Measurements from ENCODE around the gene SETD3. TPM values are rescaled to one million over a fixed set of nuclear protein-coding genes. Genes with fewer than 3 reads are reported as not detected.

Gene SETD3
- total and polyA plus RNA-seq, 2 of the 8 experiments (the other 6 are each of a cell fraction or from before 2014, with no cell fraction given): 24.0 to 64.0 TPM

GRCh38 chr14:99380991-99381687 is 99.5 kb downstream of the SETD3 start:
- CTCF ChIA-PET (ENCODE audit: partially characterized antibody): interaction anchor here (0.6 to 19.9 kb wide), 8 partner anchors 11 to 345 kb away, joined by 3 to 447 read pairs (median 3); no protein-coding TSS in a partner anchor
- no peaks in the 10 kb centered on the region for H3K36me3 ChIP-seq (ENCODE audit: control insufficient read depth in 2 of 4, insufficient read depth in 4 of 4, low read length in 3 of 4)
- TF ChIP-seq SP2 (IDR thresholded peaks at IDR 0.05; ENCODE audit: low read length) (no peak), GABPA (IDR thresholded peaks at IDR 0.05; ENCODE audit: borderline replicate concordance, insufficient read depth, low read length) (no peak), EZH2 (IDR thresholded peaks at IDR 0.05; ENCODE audit: low read depth, low read length, severe bottlenecking) (no peak), CBX5 (IDR thresholded peaks at IDR 0.05; ENCODE audit: low read depth, low read length) (no peak), KDM1A (IDR thresholded peaks at IDR 0.05; ENCODE audit: borderline replicate concordance, low read length) (no peak), YY1 (IDR thresholded peaks at IDR 0.05; ENCODE audit: low read depth, low read length) (no peak), BACH1 (IDR thresholded peaks at IDR 0.05; ENCODE audit: low read length) (no peak), JUN (IDR thresholded peaks at IDR 0.05; ENCODE audit: low read depth, low read length) (no peak), SP1 (IDR thresholded peaks at IDR 0.05; ENCODE audit: low read depth, low read length) (no peak), HDAC2 (IDR thresholded peaks at IDR 0.05; ENCODE audit: borderline replicate concordance in 1 of 2, low read depth in 2 of 2, low read length in 2 of 2) (no peak), CHD1 (IDR thresholded peaks at IDR 0.05; ENCODE audit: low read depth, low read length) (no peak), NRF1 (IDR thresholded peaks at IDR 0.05; ENCODE audit: low read depth, low read length) (no peak)
- TF ChIP-seq, protein P1, sequence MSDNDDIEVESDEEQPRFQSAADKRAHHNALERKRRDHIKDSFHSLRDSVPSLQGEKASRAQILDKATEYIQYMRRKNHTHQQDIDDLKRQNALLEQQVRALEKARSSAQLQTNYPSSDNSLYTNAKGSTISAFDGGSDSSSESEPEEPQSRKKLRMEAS (IDR thresholded peaks at IDR 0.05): no peak

More at GRCh38 chr14:99380991-99381687, 99.5 kb downstream of the SETD3 start:
- H3K23me2 ChIP-seq (ENCODE audit: low read depth, low read length): no peaks in the 10 kb centered on the region; the same call in 1 of the 2 replicates
- H3K4me1 ChIP-seq (replicated peaks in 1 of 4; ENCODE audit: control insufficient read depth in 3 of 4, insufficient read depth in 4 of 4, low read length in 3 of 4): peaks cover 0 to 17% (median 5%) of the 10 kb centered on the region in 4 experiments; a peak in 6 of 7 replicates
- no peak for FAIRE-seq
- no peak overlapping the region for H3K9ac ChIP-seq (replicated peaks in 1 of 4; ENCODE audit: extremely low read depth in 1 of 4, low read depth in 3 of 4, low read length in 3 of 4)
- H3K4me3 ChIP-seq (ENCODE audit: extremely low read depth in 1 of 4, insufficient read depth in 2 of 4, low read depth in 3 of 4, low read length in 4 of 4): no peak overlapping the region
- H3K79me1 ChIP-seq (ENCODE audit: low read depth, low read length): no peaks in the 10 kb centered on the region
- no peak overlapping the region for H3K4ac ChIP-seq (replicated peaks; ENCODE audit: insufficient read length, low read depth, low read length)
- no peak overlapping the region for H3K14ac ChIP-seq (ENCODE audit: insufficient read length)
- H2BK5ac ChIP-seq (ENCODE audit: low read depth, low read length): peak overlapping the region; percentile 39; the same call in 1 of the 2 replicates
- peak overlapping the region; percentile 77; the same call in 1 of the 2 replicates for H2BK12ac ChIP-seq (ENCODE audit: low read depth, low read length)
- no peak overlapping the region for H4K5ac ChIP-seq (ENCODE audit: insufficient read length, low read depth, low read length)
- no peaks in the 10 kb centered on the region for H3K79me2 ChIP-seq (ENCODE audit: control insufficient read depth in 1 of 2, insufficient read depth in 2 of 2, low read length in 2 of 2)
- H3K27ac ChIP-seq (ENCODE audit: low read depth, low read length): no peak overlapping the region
- no peak overlapping the region for H2BK120ac ChIP-seq (replicated peaks; ENCODE audit: low read depth, low read length)
- no peak overlapping the region for H2BK15ac ChIP-seq (ENCODE audit: low read length)
- no peak overlapping the region for H3K23ac ChIP-seq (ENCODE audit: insufficient read length)
- H2AK5ac ChIP-seq (ENCODE audit: low read depth, low read length): no peak overlapping the region
- no peak overlapping the region for H2BK20ac ChIP-seq (ENCODE audit: low read length)
- H4K8ac ChIP-seq (ENCODE audit: extremely low read depth, insufficient read depth, low read length): peak overlapping the region; percentile 22; the same call in 1 of the 2 replicates
- no peak overlapping the region for H3K18ac ChIP-seq (ENCODE audit: extremely low read depth, low read length)
- no peaks in the 10 kb centered on the region for H3K27me3 ChIP-seq (replicated peaks in 1 of 4; ENCODE audit: control insufficient read depth in 3 of 4, extremely low read depth in 1 of 4, insufficient read depth in 3 of 4, low read length in 3 of 4)
- no peak overlapping the region for H3K4me2 ChIP-seq (ENCODE audit: insufficient read depth in 1 of 2, low read depth in 2 of 2, low read length in 2 of 2)
- no peak for DNase-seq (ENCODE audit: low read depth in 1 of 2, low spot score in 2 of 2)
- no peaks in the 10 kb centered on the region; a peak in 1 of 4 replicates for H3K9me3 ChIP-seq (ENCODE audit: insufficient read depth in 2 of 2, low read depth in 1 of 2, low read length in 1 of 2)
- no peak overlapping the region for H3K56ac ChIP-seq (replicated peaks; ENCODE audit: insufficient read length, low read depth, low read length)
- H4K91ac ChIP-seq (replicated peaks; ENCODE audit: insufficient read length, low read length): no peak overlapping the region
- no peaks in the 10 kb centered on the region for H4K20me1 ChIP-seq (replicated peaks in 1 of 2; ENCODE audit: control insufficient read depth in 1 of 2, insufficient read depth in 2 of 2, low read length in 2 of 2)
- WGBS, 2 experiments (ENCODE audit: extremely low coverage in 1 of 2, insufficient coverage in 1 of 2, insufficient read length in 1 of 2, insufficient replicate concordance in 2 of 2, low coverage in 1 of 2, low lambda C conversion rate in 2 of 2, missing lambda C conversion rate in 1 of 2): 91% methylated on average over 16 of the region's 18 CpGs; no CpG with 5 or more reads in 1 of the 2 experiments
- POLR2A ChIA-PET (ENCODE audit: partially characterized antibody): interaction anchor here (0.6 to 1.1 kb wide), 2 partner anchors 8 to 190 kb away, joined by 3 read pairs; no protein-coding TSS in a partner anchor
- H2AFZ ChIP-seq (ENCODE audit: low read length): no peak overlapping the region

Data from H1 (cell line).